ENCODE results near the gene PATJ. TPM values are rescaled to one million over a fixed set of nuclear protein-coding genes. Genes with fewer than 3 reads are reported as not detected.

PATJ gene
- total and polyA plus RNA-seq, 7 experiments from 2014 or later, result 13.4 to 64.5 (median 33.3) TPM

DNA sequence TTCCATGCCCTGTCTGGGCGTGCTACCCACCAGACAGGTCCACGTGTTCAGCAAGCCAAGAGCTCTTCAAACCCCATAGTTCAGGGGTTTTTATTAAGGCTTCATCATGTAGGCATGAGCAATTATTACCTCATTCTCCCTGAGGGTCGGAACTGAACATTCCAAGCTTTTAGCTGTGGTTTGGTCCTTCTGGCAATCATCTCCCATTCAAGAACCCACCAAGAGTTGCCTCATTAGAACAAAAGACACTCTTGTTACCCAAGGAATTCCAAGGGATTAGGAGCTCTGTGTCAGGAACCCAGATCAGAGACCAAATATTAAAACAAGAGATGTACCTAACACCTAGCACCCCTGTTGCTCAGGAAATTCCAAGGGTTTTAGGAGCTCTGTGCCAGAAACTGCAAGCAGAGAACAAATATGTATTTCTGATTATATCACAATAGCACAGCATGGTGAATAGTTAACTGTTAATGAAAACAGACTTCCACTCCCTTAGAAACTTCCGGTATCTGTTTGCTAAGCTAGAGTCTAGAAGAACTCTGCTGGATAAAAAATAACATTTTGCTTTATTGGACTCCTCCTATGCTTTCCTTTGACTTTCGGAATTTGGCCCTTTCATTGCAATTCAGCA lies 251.2 kb downstream of the PATJ start:
- Histone ChIP-seq H3K9me3 (ENCODE audit: control insufficient read depth in 2 of 3, low read length in 3 of 3) (no peaks in the 10 kb centered on the region), H3K36me3 (ENCODE audit: control insufficient read depth in 2 of 3, insufficient read depth in 3 of 3, low read length in 3 of 3) (peaks cover 0 to 28% (median 0%) of the 10 kb centered on the region in 3 experiments), H3K27ac (ENCODE audit: low read depth, low read length) (no peak overlapping the region), H3K4me3 (ENCODE audit: low read length) (no peak overlapping the region), H3K27me3 (ENCODE audit: control insufficient read depth in 2 of 2, insufficient read depth in 2 of 2, low read length in 2 of 2) (no peaks in the 10 kb centered on the region), H3K4me1 (ENCODE audit: control insufficient read depth in 2 of 2, insufficient read depth in 2 of 2, low read length in 2 of 2) (no peaks in the 10 kb centered on the region)
- intact Hi-C loops (cut with micrococcal nuclease), result no loop called here
- ChIA-PET POLR2A (no interaction called here), CTCF (no interaction called here)
- DNase-seq (no peak), ATAC-seq (no peak)
- peaks cover 3 to 56% (median 44%) of the 10 kb centered on the region in 5 donors for H3K36me3 Mint-ChIP-seq
- H3K27me3 Mint-ChIP-seq, result peaks cover 0 to 2% (median 0%) of the 10 kb centered on the region in 5 donors
- H3K4me3 Mint-ChIP-seq, result no peak overlapping the region
- no peaks in the 10 kb centered on the region for H3K4me1 Mint-ChIP-seq
- no peaks in the 10 kb centered on the region for H3K9me3 Mint-ChIP-seq
- H3K27ac Mint-ChIP-seq, result no peak overlapping the region

DNA sequence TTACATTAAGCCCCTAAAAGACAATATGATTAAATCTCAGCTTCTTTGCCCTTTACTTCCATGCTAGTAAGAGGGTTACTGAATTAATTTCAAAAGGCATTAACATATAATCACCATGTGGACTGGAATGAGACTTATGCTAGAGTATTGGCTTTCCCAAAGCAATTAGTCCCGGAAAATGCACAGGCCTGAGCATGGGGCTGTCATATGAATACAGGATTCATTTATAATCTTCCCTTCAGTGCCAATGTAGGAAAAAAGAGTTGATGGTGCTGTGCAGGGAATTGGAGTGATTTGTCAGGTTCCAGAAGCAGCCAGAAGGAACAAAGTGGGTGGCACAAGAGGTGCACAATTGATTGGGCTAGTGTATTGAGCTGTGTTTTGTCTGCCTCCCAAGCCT lies 253.4 kb downstream of the PATJ start:
- ATAC-seq (no peak), DNase-seq (no peak)
- H3K27me3 Mint-ChIP-seq, result no peaks in the 10 kb centered on the region
- H3K4me1 ChIP-seq (ENCODE audit: control insufficient read depth in 2 of 2, insufficient read depth in 2 of 2, low read length in 2 of 2), result no peaks in the 10 kb centered on the region
- no peak overlapping the region for H3K4me3 ChIP-seq (ENCODE audit: low read length)
- ChIA-PET CTCF (no interaction called here), POLR2A (no interaction called here)
- no peak overlapping the region for H3K4me3 Mint-ChIP-seq
- H3K36me3 ChIP-seq (ENCODE audit: control insufficient read depth in 2 of 3, insufficient read depth in 3 of 3, low read length in 3 of 3), result peaks cover 0 to 28% (median 0%) of the 10 kb centered on the region in 3 experiments
- H3K9me3 ChIP-seq (ENCODE audit: control insufficient read depth in 2 of 3, low read length in 3 of 3), result no peaks in the 10 kb centered on the region
- H3K4me1 Mint-ChIP-seq, result no peaks in the 10 kb centered on the region
- H3K36me3 Mint-ChIP-seq, result peaks cover 3 to 60% (median 51%) of the 10 kb centered on the region in 5 donors
- H3K27me3 ChIP-seq (ENCODE audit: control insufficient read depth in 2 of 2, insufficient read depth in 2 of 2, low read length in 2 of 2), result no peaks in the 10 kb centered on the region
- no peak overlapping the region for H3K27ac Mint-ChIP-seq
- intact Hi-C loops (cut with micrococcal nuclease), result no loop called here
- H3K9me3 Mint-ChIP-seq, result peaks cover 0 to 8% (median 0%) of the 10 kb centered on the region in 11 donors
- no peak overlapping the region for H3K27ac ChIP-seq (ENCODE audit: low read depth, low read length)

DNA sequence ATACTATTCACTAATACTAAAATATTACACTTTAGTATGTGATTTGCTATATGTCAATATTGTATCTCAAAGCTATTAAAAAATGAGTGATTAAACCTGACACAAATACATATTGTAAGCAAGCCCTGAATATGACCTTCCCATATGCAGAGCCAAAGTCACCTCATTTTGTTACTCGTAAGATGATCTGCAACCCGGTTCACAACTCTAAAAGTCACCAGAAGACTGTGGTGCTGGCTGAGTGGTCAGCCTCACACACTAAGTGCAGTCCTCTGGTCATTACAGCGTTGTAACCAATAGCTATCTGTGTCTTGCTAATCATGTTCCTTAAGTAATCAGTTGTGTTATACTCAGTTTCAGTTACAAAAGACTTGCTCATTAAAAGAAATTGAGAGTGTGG lies 254.8 kb downstream of the PATJ start:
- H3K9me3 ChIP-seq (ENCODE audit: control insufficient read depth in 2 of 3, low read length in 3 of 3), result no peaks in the 10 kb centered on the region
- Mint-ChIP-seq H3K36me3 (peaks cover 3 to 48% (median 39%) of the 10 kb centered on the region in 5 donors), H3K27me3 (no peaks in the 10 kb centered on the region), H3K9me3 (peaks cover 0 to 8% (median 0%) of the 10 kb centered on the region in 11 donors), H3K27ac (no peak overlapping the region), H3K4me3 (no peak overlapping the region), H3K4me1 (no peaks in the 10 kb centered on the region)
- H3K4me3 ChIP-seq (ENCODE audit: low read length), result no peak overlapping the region
- intact Hi-C loops (cut with micrococcal nuclease), result no loop called here
- ChIA-PET POLR2A (no interaction called here), CTCF (interaction anchor here (0.6 kb wide), 1 partner anchor 60 kb away, joined by 3 read pairs; no protein-coding TSS in a partner anchor)
- ATAC-seq (no peak), DNase-seq (no peak)
- no peaks in the 10 kb centered on the region for H3K27me3 ChIP-seq (ENCODE audit: control insufficient read depth in 2 of 2, insufficient read depth in 2 of 2, low read length in 2 of 2)
- no peaks in the 10 kb centered on the region for H3K4me1 ChIP-seq (ENCODE audit: control insufficient read depth in 2 of 2, insufficient read depth in 2 of 2, low read length in 2 of 2)
- H3K36me3 ChIP-seq (ENCODE audit: control insufficient read depth in 2 of 3, insufficient read depth in 3 of 3, low read length in 3 of 3), result peaks cover 0 to 19% (median 0%) of the 10 kb centered on the region in 3 experiments
- no peak overlapping the region for H3K27ac ChIP-seq (ENCODE audit: low read depth, low read length)

DNA sequence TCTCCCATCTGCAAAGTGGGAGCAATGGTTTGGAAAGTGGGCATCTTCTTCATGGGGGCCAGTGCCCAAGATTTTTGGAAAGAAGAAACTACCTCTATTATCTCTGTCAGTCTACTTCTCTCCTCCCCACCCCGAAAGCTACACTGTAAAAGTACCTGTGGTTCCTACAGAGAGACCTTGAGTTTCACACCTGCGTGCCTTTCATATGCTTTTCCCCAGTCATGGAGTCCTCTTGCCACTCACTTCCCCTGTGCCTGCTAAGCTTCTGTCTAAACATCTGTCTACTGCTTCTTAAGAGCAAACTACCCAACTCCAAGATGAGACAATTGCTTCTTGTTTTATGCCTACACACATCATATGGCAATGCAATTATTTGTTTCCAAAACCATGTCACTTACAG lies 261.5 kb downstream of the PATJ start:
- H3K27me3 Mint-ChIP-seq, result no peaks in the 10 kb centered on the region
- H3K4me3 Mint-ChIP-seq, result no peak overlapping the region
- H3K27ac Mint-ChIP-seq, result peak overlapping the region in 1 of 9 donors; percentile 3
- ATAC-seq, result no peak
- ChIA-PET POLR2A (no interaction called here), CTCF (no interaction called here)
- DNase-seq, result no peak
- no peaks in the 10 kb centered on the region for H3K9me3 ChIP-seq (ENCODE audit: control insufficient read depth in 2 of 3, low read length in 3 of 3)
- peaks cover 0 to 8% (median 0%) of the 10 kb centered on the region in 11 donors for H3K9me3 Mint-ChIP-seq
- intact Hi-C loops (cut with micrococcal nuclease), result no loop called here
- no peaks in the 10 kb centered on the region for H3K4me1 Mint-ChIP-seq
- no peaks in the 10 kb centered on the region for H3K4me1 ChIP-seq (ENCODE audit: control insufficient read depth in 2 of 2, insufficient read depth in 2 of 2, low read length in 2 of 2)
- H3K27me3 ChIP-seq (ENCODE audit: control insufficient read depth in 2 of 2, insufficient read depth in 2 of 2, low read length in 2 of 2), result no peaks in the 10 kb centered on the region
- no peak overlapping the region for H3K4me3 ChIP-seq (ENCODE audit: low read length)
- H3K27ac ChIP-seq (ENCODE audit: low read depth, low read length), result no peak overlapping the region
- H3K36me3 ChIP-seq (ENCODE audit: control insufficient read depth in 2 of 3, insufficient read depth in 3 of 3, low read length in 3 of 3), result no peaks in the 10 kb centered on the region
- H3K36me3 Mint-ChIP-seq, result peaks cover 0 to 55% (median 27%) of the 10 kb centered on the region in 5 donors

DNA sequence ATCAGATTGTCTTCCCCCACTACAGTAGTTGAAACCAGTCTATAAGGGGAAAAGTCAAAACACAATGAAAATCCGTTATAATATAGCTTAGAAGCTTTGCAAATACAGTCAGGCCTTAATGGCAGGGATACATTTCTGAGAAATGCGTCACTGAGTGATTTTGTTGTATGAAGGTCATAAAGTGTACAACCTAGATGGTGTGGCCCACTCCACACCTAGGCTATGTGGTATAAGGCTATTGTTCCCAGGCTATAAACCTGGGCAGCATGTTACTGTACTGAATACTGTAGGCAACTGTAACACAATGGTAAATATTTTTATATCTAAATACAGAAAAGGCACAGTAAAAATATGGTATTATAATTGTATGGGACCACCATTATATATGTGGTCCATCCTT lies 264.4 kb downstream of the PATJ start:
- DNase-seq (no peak), ATAC-seq (no peak)
- Histone ChIP-seq H3K4me1 (ENCODE audit: control insufficient read depth in 2 of 2, insufficient read depth in 2 of 2, low read length in 2 of 2) (no peaks in the 10 kb centered on the region), H3K4me3 (ENCODE audit: low read length) (no peak overlapping the region), H3K9me3 (ENCODE audit: control insufficient read depth in 2 of 3, low read length in 3 of 3) (no peaks in the 10 kb centered on the region), H3K36me3 (ENCODE audit: control insufficient read depth in 2 of 3, insufficient read depth in 3 of 3, low read length in 3 of 3) (no peaks in the 10 kb centered on the region), H3K27ac (ENCODE audit: low read depth, low read length) (no peak overlapping the region), H3K27me3 (ENCODE audit: control insufficient read depth in 2 of 2, insufficient read depth in 2 of 2, low read length in 2 of 2) (no peaks in the 10 kb centered on the region)
- H3K4me3 Mint-ChIP-seq, result no peak overlapping the region
- H3K27me3 Mint-ChIP-seq, result no peaks in the 10 kb centered on the region
- CTCF ChIA-PET, result no interaction called here
- H3K27ac Mint-ChIP-seq, result no peak overlapping the region
- intact Hi-C loops (cut with micrococcal nuclease), result no loop called here
- H3K9me3 Mint-ChIP-seq, result peaks cover 0 to 9% (median 0%) of the 10 kb centered on the region in 11 donors
- POLR2A ChIA-PET, result no interaction called here
- H3K4me1 Mint-ChIP-seq, result peaks cover 0 to 6% (median 0%) of the 10 kb centered on the region in 7 donors
- peaks cover 0 to 63% (median 38%) of the 10 kb centered on the region in 5 donors for H3K36me3 Mint-ChIP-seq

DNA sequence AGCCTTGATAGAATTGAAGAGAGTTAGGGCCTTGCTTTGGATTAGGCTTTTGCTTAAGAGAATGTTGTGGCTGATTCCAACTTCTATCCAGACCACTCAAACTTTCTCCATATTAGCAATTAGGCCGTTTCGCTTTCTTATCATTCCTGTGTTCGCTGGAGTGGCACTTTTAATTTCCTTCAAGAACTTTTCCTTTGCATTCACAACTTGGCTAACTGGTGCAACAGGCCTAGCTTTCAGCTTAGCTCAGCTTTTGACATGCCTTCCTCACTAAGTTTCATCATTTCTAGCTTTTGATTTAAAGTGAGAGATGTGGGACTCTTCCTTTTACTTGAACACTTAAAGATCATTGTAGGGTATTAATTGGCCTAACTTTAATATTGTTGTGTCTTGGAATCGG lies 268.7 kb downstream of the PATJ start:
- no peaks in the 10 kb centered on the region for H3K27me3 ChIP-seq (ENCODE audit: control insufficient read depth in 2 of 2, insufficient read depth in 2 of 2, low read length in 2 of 2)
- no peak overlapping the region for H3K27ac ChIP-seq (ENCODE audit: low read depth, low read length)
- H3K36me3 ChIP-seq (ENCODE audit: control insufficient read depth in 2 of 3, insufficient read depth in 3 of 3, low read length in 3 of 3), result no peaks in the 10 kb centered on the region
- Mint-ChIP-seq H3K4me3 (no peak overlapping the region), H3K27ac (no peak overlapping the region), H3K9me3 (peaks cover 0 to 9% (median 0%) of the 10 kb centered on the region in 11 donors), H3K4me1 (peaks cover 0 to 6% (median 0%) of the 10 kb centered on the region in 7 donors), H3K36me3 (peaks cover 0 to 57% (median 44%) of the 10 kb centered on the region in 5 donors), H3K27me3 (no peaks in the 10 kb centered on the region)
- intact Hi-C loops (cut with micrococcal nuclease), result no loop called here
- H3K4me3 ChIP-seq (ENCODE audit: low read length), result no peak overlapping the region
- ChIA-PET POLR2A (no interaction called here), CTCF (no interaction called here)
- no peaks in the 10 kb centered on the region for H3K4me1 ChIP-seq (ENCODE audit: control insufficient read depth in 2 of 2, insufficient read depth in 2 of 2, low read length in 2 of 2)
- DNase-seq (no peak), ATAC-seq (no peak)
- no peaks in the 10 kb centered on the region for H3K9me3 ChIP-seq (ENCODE audit: control insufficient read depth in 2 of 3, low read length in 3 of 3)

DNA sequence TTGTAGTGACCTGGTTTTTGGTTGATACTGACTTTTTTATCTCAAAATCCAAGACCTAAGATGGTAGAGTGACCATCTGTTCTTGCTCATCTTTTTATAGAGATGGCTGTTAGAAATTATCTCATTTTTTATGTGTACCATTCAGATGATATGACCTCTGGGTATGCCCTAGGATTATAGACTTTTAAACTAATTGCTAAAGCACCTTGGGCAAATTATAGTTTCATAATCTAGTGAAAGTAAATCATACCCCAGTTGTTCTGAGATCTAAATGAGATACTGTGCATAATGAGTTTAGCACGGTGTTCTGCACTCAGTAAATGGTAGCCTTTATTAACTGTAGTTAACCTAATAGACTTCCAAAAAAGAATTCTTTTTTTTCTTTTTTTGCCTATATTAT lies 269.8 kb downstream of the PATJ start:
- Mint-ChIP-seq H3K4me3 (no peak overlapping the region), H3K27ac (no peak overlapping the region), H3K27me3 (no peaks in the 10 kb centered on the region), H3K9me3 (peaks cover 0 to 9% (median 0%) of the 10 kb centered on the region in 11 donors), H3K36me3 (peaks cover 0 to 59% (median 45%) of the 10 kb centered on the region in 5 donors), H3K4me1 (peaks cover 0 to 6% (median 0%) of the 10 kb centered on the region in 7 donors)
- DNase-seq (no peak), ATAC-seq (no peak)
- H3K4me3 ChIP-seq (ENCODE audit: low read length), result no peak overlapping the region
- ChIA-PET CTCF (no interaction called here), POLR2A (no interaction called here)
- no peaks in the 10 kb centered on the region for H3K9me3 ChIP-seq (ENCODE audit: control insufficient read depth in 2 of 3, low read length in 3 of 3)
- H3K27me3 ChIP-seq (ENCODE audit: control insufficient read depth in 2 of 2, insufficient read depth in 2 of 2, low read length in 2 of 2), result no peaks in the 10 kb centered on the region
- H3K27ac ChIP-seq (ENCODE audit: low read depth, low read length), result no peak overlapping the region
- H3K36me3 ChIP-seq (ENCODE audit: control insufficient read depth in 2 of 3, insufficient read depth in 3 of 3, low read length in 3 of 3), result no peaks in the 10 kb centered on the region
- intact Hi-C loops (cut with micrococcal nuclease), result no loop called here
- no peaks in the 10 kb centered on the region for H3K4me1 ChIP-seq (ENCODE audit: control insufficient read depth in 2 of 2, insufficient read depth in 2 of 2, low read length in 2 of 2)

All from naive thymus-derived CD4-positive, alpha-beta T cell (primary cell).